Endometrium (tissue), 2 donors: ENCODE results near the gene PCDH15.
"Not testable (repeated sequence)": the region's sequence is repeated elsewhere in the genome, so short reads cannot be mapped to it uniquely, and the experiment has no call there.

Experiments
- FAIRE-seq: peaks from 2 replicates; lab custom pipeline; 2012; peaks lifted over from hg19 to GRCh38; lab: Jason Lieb, UNC
- donor health status: control.
- donor health status: control.

The PCDH15 gene

GRCh38 chr10:53978301-53978700 is 822.7 kb downstream of the PCDH15 start:
- no peak for FAIRE-seq

GRCh38 chr10:53977267-53977666 is 823.8 kb downstream of the PCDH15 start:
- no peak for FAIRE-seq

GRCh38 chr10:53957401-53957800 is 843.6 kb downstream of the PCDH15 start:
- no peak for FAIRE-seq

GRCh38 chr10:53955091-53955490 is 845.9 kb downstream of the PCDH15 start:
- FAIRE-seq: no peak

GRCh38 chr10:53952698-53953630 is 848.1 kb downstream of the PCDH15 start:
- FAIRE-seq: no peak

GRCh38 chr10:53939654-53940053 is 861.4 kb downstream of the PCDH15 start:
- no peak for FAIRE-seq

GRCh38 chr10:53930648-53931047 is 870.4 kb downstream of the PCDH15 start:
- FAIRE-seq: no peak

GRCh38 chr10:53924051-53924700 is 876.9 kb downstream of the PCDH15 start:
- not testable (repeated sequence) for FAIRE-seq

GRCh38 chr10:53918755-53919154 is 882.3 kb downstream of the PCDH15 start:
- FAIRE-seq: no peak

GRCh38 chr10:53909791-53910190 is 891.2 kb downstream of the PCDH15 start:
- no peak for FAIRE-seq

- no peak for FAIRE-seq
These were observed 896.4 kb downstream of the PCDH15 start for GRCh38 chr10:53904506-53905241.

- no peak for FAIRE-seq
These were observed 897.3 kb downstream of the PCDH15 start for GRCh38 chr10:53903756-53904155.

GRCh38 chr10:53899463-53900160 is 901.4 kb downstream of the PCDH15 start:
- FAIRE-seq: peak; percentile 39

- FAIRE-seq: no peak
These were observed 902.5 kb downstream of the PCDH15 start for GRCh38 chr10:53898532-53898931.

GRCh38 chr10:53894145-53894544 is 906.9 kb downstream of the PCDH15 start:
- no peak for FAIRE-seq

- FAIRE-seq: no peak
These were observed 908.0 kb downstream of the PCDH15 start for GRCh38 chr10:53893061-53893460.

GRCh38 chr10:53886325-53887300 is 914.4 kb downstream of the PCDH15 start:
- no peak for FAIRE-seq

GRCh38 chr10:53864846-53865245 is 936.2 kb downstream of the PCDH15 start:
- FAIRE-seq: no peak

- no peak for FAIRE-seq
These were observed 948.4 kb downstream of the PCDH15 start for GRCh38 chr10:53852450-53853175.

GRCh38 chr10:53846809-53847208 is 954.2 kb downstream of the PCDH15 start:
- FAIRE-seq: no peak
